Activated gamma-delta T cell treated with anti-CD3 and anti-CD28 coated beads, Interleukin-2, amount 50 U/mL, for 16 hours (primary cell): Measurements from ENCODE around the gene VWA3A.
"Not testable (repeated sequence)": the region's sequence is repeated elsewhere in the genome, so short reads cannot be mapped to it uniquely, and the experiment has no call there.

Source experiments
- DNase-seq: peaks from one replicate; pipeline ENCODE4 v3.0.0-alpha.2; 2020; ENCODE audit warnings: low read depth

Gene VWA3A, protein sequence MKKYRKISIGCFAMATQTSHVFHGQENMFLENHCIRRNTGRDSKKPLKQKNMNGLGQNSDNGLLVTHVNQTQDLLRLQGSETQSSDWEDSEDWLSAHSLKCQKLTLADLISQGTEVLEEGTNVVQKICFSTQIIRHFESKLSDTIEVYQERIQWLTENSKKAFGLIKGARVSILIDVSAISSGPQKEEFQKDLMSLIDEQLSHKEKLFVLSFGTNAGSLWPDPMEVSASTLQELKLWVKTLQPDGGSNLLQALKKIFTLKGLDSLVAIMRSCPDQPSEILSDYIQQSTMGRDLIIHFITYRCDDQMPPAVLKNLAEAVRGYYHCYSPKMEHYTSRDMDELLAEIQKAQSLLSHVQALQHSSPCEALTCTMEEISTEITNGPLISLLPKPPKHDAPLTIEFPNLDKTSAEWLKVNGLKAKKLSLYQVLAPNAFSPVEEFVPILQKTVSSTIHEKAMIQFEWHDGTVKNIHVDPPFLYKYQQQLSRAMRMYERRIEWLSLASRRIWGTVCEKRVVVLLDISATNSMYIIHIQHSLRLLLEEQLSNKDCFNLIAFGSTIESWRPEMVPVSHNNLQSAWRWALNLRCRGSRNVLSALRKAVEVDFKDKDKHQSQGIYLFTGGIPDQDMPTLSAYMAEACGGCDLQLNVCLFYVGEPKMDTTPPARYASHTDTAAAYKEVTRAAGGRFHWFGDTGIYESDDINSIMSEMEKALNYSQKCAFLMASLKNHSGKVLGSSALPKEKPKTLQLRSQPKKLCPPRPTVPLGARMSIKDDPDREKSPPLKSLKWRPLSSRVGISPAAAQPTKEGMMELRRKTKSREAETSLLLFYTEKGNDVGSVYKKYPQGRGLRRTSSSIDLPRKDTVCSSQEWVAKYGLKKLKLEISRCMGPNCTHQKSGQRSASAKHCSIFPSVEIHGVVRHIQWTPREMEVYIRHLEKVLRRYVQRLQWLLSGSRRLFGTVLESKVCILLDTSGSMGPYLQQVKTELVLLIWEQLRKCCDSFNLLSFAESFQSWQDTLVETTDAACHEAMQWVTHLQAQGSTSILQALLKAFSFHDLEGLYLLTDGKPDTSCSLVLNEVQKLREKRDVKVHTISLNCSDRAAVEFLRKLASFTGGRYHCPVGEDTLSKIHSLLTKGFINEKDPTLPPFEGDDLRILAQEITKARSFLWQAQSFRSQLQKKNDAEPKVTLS

DNA sequence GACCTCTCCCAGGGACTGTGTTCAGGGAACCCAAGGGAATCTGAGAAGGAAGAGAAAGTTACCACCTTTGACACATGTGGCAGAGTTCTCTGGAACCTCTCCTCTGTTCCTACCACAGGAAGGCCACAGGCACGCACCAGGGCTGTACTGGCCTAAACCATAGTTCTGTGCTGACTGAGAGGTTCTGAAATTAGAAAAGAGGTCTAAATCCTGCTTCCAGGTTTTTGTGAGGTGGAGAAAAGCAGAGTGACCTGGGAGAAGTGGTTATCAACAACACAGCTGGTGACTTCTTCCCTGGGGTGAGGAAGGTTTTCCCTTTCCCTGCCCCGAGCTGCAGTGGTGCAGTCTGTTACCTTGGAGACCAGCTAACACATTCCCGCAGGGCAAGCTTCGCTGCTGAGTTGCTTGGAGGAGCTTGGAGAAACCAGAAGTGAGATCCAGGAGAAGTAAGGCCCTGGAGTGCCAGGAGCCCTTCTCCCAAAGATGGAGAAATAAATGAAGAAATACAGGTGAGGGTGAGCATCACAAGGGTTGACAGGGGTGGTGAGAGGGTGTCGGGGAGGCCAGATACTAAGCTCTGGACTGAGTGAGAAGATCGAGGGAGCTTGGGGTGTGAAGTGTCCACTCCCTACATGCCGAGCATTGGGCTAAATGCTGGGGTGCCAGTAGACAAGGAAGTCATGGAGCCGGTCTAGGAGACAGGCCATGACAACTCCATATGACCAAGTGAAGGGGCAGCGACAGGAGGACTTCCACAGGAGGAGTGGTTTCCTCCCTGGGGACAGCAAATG lies at the start of gene VWA3A:
TSS of gene VWA3A (plus strand) at position 399 of the 791 bp plus-strand sequence. CDS start at position 496, 97 bp downstream.
- no peak for DNase-seq

DNA sequence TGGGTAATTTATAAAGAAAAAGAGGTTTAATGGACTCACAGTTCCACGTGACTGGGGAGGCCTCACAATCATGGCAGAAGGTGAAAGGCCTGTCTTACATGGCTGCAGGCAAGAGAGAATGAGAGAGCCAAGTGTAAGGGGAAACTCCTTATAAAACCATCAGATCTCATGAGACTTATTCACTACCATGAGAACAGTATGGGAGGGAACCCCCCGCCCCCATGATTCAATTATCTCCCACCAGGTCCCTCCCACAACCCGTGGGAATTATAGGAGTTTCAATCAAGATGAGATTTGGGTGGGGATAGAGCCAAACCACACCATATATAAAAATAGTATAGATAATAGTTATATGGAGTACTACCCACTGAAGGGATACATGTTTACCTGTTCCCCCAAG lies 48.5 kb upstream of the VWA3A start:
- not testable (repeated sequence) for DNase-seq

DNA sequence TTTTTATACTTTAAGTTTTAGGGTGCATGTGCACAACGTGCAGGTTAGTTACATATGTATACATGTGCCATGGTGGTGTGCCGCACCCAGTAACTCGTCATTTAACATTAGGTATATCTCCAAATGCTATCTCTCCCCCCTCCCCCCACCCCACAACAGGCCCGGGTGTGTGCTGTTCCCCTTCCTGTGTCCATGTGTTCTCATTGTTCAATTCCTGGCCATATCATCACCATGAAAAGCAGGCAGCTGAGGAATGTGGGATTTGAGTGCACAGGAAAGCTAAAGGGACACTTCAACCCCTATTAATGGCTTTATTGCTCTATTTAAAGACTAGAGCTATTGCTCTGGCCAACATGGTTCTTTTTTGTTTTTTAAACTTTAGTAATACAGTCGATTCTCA lies 46.5 kb upstream of the VWA3A start:
- not testable (repeated sequence) for DNase-seq

DNA sequence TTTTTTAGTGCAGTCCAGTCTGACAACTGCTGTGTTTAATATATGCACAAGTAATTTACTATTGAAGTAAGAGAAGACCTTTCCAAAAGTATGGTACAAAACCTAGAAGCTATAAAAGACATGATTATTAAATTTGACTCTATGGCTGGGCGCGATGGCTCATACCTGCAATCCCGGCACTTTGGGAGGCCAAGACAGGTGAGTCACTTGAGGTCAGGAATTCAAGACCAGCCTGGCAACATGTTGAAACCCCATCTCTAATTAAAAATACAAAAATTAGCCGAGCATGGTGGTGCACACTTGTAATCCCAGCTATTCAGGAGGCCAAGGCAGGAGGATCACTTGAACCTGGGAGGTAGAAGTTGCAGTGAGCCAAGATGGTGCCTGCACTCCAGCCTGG lies 41.4 kb upstream of the VWA3A start:
- no peak for DNase-seq

DNA sequence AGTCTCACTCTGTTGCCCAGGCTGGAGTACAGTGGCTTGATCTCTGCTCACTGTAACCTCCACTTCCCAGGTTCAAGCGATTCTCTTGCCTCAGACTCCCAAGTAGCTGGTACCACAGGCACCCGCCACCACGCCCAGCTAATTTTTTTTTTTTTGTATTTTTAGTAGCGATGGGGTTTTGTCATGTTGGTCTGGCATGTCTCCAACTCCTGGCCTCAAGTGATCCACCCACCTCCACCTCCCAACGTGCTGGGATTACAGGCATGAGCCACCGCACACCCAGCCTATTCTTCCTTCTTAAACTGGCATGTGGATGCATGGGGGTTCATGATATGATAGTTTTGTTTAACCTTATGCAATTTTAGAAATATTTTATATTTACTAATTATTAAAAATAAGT lies 39.4 kb upstream of the VWA3A start:
- DNase-seq, result no peak

DNA sequence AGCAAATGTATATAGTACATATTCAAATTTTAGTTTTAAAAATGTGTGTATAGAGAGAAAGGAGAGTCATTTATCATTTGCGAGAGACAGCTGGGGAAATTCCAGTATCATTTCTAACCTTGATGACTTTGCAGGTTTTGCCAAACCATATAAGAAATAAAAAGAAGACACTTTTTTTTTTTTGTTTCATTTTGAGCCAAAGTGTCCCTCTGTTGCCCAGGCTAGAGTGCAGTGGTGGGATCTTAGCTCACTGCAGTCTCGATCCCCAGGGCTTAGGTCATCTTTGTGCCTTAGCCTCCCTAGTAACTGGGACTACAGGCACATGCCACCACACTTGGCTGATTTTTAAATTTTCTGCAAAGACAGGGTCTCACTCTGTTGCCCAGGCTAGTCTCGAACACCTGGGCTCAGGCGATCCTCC lies 38.4 kb upstream of the VWA3A start:
- DNase-seq, result no peak

DNA sequence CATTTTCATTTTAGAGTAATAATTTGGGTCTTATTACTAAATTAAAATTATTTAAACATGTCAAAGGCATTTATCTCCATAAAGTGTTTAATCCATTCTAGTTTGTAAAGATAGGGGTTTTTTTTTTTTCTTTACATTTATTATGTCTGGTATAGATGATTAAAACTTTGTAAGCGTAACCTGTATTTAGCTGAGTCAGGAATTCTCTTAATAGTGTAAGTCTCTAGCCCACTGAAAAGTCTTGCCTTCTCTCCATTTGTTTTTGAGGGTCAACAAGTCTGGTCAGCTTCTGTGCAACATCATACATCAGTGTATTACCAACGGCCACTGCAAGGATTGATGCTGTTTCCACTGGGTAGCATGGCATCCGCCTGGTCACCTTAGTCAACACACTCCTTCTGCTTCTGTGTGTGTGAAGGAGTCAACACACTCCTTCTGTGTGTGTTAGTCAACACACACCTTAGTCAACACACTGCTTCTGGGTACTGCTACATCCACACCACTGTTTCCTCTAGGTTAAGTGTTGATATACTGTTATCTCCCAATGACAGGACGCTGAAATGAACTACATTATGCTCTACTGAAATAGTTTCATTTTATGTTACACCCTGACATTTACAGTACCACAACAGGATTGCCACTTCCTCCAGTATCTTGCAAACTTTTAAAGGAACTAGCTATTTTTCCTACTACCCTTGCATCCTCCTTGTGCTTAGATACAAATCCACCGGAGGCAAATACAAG lies 37.3 kb upstream of the VWA3A start:
- DNase-seq, result no peak

DNA sequence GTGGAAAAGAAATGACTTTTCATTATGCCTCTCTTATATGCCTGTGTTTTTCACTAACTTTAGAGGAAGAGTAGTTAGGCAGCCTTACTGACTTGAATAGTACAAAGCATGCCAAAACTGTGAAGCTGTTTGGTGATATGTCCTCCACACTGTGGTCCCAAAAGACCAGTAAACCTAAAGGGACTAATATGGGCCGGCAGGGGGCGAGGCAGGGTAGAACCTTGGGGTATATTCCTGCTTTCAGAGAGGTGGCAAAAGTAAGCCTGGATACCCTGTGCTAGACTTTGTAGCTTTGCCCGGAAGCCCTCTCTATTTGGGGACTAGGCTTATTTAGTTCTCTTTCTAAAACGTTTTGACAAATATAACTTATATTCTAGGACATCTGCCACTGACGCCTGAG lies 36.5 kb upstream of the VWA3A start:
- no peak for DNase-seq

DNA sequence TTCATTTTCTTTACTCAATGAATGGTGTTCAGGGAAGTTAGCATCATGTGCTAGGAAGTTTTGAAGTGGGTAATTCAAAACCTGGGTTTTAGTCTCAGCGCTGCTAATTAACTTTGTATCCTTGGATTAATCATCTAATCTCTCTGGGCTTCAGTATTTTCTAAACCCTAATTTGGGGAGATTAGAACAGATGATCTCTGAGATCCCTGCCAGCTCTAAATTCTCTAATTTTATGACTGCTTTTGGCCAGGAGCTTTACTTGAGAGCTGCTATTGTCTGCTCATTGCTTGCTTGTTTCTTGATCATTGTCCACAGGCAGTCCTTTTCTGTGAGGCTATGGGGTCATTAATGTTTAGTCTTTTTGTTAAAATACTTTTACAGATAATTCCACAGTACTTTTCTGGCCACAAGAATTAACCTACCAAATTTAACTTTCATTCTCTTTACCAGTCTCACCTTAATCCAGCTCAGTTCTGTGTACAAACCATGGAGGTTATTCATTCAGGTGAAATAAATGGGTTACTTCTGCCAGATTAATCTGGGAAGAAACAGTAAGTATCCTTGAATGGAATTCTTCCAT lies 28.4 kb upstream of the VWA3A start:
- no peak for DNase-seq

DNA sequence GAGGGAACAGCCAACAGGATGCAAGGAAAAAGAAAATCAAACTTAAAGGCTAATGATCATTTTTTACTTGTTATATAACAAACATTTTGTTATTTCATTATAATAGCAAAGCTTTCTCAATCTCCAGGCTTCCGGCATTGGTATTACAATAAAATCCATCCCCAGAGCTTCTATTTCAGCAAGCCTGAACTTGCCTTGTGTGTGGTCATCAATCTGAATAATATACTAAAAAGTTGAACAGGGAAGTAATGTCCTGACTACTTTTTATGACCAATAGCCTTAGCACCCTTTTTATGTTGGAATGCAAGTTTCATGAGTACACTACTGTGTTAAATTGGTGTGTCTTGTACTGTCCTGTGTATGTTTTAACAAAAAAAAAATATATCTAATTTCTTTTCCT lies 27.1 kb upstream of the VWA3A start:
- DNase-seq, result no peak

DNA sequence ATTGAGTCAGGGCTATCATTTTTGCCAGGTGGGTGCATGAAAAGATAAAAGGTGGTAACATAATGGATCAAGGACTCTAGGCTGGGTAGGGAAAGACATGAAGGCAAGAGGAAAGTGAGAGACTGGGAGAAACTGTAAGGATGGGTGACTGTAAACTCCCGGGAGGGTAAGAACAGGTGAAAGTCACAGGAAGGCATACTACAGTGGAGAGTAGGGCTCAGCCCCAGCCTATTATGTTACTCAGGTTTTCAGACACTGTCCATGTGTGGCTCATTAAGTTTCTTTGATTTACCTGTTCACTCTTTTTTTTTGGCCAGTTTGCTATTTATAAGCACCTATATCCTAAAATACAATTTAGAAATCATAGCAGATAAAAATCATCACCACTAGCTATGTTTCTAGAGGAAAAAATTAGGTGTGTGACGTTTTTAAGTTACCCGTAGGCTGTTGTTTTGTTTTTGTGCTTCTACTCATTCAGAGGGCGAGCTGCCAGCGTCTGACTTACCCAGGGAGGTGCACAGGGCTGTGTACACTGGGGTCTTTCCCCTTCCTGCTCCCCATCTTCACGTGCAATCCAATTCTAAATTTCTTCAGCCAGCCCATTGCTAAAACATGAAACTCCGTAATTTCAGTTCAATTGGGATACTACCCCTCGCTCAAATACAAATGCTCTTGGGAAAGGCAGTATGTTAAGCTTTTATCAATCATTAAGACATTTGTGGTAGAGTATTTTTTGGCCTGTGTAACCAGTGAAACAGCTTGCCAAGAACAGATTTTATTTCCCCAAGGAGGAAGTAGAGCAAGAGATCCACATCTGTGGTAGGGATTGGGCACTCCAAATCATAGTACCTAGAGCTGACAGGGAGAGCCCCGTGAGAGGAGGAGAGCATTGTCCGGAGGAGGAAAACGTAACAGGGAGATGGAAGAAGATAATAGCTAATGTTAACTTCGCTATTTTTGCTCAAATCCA lies 21.7 kb upstream of the VWA3A start:
- DNase-seq, result no peak

DNA sequence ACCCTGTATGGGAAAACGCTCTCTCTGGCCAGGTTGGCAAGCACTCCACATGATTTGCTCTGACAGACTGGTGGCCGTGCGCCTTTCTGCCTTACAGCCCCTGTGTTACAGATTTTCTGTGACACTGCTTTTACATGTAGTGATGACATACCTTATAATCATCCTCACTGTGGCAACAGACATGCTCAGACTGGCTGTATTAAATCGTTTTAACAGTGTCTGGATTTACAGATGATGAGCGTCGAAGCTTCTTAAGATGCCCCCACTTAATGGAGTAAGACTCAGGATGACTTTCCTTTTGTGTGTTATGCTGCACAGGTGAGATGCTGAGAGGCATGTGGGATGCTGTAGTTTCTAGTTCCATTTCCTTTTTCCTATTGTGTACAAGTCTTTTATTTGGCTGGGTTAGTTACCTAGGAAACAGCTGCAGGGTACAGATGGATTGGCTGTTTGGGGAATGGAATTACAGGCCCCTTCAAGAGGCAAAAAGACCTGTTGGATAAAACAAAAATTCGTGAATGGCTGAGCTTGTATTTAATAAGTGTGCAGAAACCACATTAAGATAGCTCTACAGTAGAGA lies 20.9 kb upstream of the VWA3A start:
- DNase-seq, result no peak

DNA sequence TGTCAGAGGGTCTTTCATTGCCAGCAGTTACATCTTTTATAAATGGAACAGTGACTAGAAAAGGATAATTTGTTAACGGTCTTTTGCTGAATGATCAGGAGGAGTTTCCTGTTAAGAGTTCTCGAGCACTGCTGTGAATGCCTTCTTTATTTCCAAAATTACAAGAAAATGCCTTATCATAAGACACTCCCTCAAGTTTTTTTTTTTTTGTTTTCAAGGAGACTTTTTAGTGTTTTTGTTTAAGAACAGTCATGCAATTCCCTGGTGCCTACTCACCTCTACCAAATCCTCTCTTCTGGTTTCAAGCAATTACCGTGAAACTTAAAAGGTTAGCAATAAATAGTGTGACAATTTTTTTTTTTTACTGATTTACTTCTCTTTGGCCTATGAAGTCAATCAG lies 19.0 kb upstream of the VWA3A start:
- no peak for DNase-seq

DNA sequence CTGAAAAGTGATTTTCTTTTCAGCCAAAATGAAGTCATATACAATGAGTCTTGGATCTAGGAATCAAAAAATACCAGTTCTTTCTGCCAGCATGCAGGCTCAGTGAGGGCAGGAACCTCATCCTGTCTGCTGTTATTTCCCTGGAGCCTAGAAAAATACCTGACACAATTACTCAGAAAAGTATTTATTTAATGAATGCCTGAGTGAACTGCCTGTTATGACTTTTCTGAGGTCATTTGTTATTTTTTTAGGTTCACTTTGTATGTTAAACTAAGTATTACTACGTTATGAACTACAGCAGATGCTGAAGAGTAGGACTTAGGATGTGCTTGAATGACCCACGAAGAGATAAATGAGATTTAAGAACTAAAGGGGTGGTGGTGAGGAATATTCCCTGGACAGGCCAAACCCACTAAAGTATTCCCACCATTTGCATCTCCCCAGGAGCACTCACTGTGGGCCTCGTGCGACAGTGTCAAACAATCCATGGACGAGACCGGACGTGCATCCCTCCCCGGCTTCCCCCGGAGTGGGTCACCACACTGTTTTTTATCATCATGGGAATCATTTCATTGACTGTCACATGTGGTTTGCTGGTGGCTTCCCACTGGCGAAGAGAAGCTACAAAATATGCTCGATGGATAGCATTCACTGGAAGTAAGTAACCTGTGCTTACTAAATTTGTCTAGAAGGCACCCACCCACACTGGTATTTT lies 17.1 kb upstream of the VWA3A start:
- no peak for DNase-seq

DNA sequence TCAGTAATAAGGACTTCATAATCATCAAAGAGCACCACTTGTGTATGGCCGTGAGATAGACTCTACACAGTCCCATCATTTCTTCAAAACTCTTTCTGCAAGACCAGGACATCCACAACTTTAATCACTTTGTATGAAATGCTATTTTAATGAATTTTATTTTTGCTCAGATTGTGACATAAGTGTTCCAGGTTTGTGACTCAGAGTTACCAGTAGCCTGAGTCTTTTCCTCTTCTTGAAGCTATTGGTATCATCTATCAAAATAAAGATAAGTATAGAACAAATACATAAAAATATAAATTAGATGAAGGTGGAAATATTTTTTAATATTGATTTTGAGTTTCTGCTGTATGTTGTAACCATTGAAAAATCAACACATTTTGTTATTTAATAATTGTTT lies 16.6 kb upstream of the VWA3A start:
- no peak for DNase-seq

DNA sequence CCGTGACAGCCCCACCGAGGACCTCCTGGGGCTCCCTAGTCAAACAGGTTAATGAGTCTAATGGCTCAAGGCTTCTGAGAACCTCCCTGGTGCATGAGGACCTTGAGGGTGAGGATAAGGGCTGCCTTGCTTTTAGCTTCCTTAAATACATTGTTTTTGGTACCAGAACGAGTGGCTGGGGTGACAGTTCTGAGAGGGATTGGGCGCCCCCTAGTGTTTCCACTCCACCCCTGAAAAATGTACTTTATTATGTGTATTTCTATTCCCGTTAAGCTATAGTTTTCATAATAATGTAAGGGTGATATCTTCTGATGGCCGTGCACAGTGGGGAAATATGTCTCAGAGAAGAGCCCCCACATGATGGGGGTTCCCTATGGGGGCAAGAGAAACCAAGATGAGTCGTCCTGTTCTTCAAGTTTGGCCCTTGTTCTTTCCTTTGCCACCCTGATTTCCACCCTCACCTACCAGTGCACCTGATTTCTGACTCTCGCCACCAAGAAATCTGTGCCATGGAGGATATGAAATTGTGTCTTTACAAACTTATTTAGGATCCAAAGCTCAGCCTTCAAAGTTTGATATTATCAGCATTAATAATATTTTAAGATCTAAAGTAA lies 14.5 kb upstream of the VWA3A start:
- peak; percentile 58 for DNase-seq

DNA sequence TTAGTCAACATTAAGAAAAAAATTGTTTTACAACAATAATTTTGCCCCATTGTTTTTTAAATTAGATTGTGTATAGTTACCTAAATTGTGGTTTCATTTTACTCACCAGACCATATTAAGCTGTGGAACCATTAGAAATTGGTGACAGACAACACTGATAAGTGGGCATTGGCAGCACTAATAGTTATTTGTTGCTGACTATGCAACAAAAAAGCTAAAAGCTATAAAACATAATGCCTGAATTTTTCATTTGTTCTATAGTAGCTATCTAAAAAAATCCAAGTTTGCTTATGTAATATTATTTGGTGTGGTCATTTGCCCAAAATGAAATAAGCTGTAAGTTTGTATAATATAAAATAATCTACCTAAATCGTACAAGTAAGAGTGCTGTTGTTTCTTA lies 13.7 kb upstream of the VWA3A start:
- no peak for DNase-seq

DNA sequence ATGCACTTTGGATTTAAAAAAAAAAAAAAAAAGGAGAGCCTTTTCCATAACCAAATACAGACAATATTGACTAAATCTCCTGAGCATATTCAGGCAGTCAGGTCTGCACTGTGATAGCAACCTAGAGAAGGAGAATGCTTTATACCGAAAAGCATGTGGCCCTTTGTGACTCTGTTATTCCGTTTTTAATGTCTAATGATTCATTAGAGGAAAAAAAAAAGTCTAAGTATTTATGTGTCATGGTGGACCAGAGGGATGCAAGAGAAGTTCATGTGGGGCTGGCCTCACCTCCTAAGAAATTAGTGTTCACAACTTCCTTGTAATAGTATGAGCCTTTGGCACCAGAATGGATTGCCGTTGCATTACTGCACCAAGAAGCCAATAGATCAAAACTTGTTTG lies 11.3 kb upstream of the VWA3A start:
- DNase-seq, result no peak
